ENCODE data around the gene ATP6V1F. TPM values are rescaled to one million over a fixed set of nuclear protein-coding genes. Genes with fewer than 3 reads are reported as not detected.

The ATP6V1F gene
- total RNA-seq, 1 donor from 2014 or later: 162 TPM

DNA sequence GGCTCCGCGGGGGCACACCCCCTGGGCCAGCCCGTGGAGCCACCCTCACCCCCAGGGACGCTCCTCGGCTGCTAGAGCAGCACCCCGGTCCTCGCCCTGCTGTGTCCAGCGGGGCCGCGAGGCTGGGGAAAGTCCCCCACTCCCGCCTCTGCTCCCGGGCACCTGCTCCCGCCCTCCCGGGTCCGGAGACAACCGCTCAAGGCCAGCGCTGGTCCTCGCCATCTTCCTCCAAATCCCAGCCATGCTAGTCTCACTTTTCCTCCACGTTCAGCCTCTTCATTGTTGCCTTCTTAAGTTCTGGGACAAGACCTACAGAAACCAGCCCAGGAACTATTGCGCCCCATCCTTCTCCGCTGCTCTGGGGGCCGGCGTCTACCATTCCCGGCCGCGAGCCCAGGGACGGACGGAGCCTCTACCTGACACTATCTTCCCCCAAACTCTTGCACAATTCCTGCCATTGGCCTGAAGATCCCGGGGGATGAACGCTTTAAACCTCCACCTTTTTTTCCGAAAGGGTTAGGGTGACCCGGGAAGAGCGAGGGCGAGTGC is 52.7 kb downstream of the ATP6V1F start:
- no peaks in the 10 kb centered on the region for H3K9me3 Mint-ChIP-seq (ENCODE audit: unreplicated experiment)
- DNase-seq (ENCODE audit: extremely low spot score, unreplicated experiment): no peak
- peaks cover 6% of the 10 kb centered on the region for H3K4me1 Mint-ChIP-seq (ENCODE audit: unreplicated experiment)
- H3K27me3 Mint-ChIP-seq (ENCODE audit: unreplicated experiment): peaks cover 45% of the 10 kb centered on the region
- H3K36me3 Mint-ChIP-seq (ENCODE audit: unreplicated experiment): no peaks in the 10 kb centered on the region
- TF ChIP-seq, protein P1, sequence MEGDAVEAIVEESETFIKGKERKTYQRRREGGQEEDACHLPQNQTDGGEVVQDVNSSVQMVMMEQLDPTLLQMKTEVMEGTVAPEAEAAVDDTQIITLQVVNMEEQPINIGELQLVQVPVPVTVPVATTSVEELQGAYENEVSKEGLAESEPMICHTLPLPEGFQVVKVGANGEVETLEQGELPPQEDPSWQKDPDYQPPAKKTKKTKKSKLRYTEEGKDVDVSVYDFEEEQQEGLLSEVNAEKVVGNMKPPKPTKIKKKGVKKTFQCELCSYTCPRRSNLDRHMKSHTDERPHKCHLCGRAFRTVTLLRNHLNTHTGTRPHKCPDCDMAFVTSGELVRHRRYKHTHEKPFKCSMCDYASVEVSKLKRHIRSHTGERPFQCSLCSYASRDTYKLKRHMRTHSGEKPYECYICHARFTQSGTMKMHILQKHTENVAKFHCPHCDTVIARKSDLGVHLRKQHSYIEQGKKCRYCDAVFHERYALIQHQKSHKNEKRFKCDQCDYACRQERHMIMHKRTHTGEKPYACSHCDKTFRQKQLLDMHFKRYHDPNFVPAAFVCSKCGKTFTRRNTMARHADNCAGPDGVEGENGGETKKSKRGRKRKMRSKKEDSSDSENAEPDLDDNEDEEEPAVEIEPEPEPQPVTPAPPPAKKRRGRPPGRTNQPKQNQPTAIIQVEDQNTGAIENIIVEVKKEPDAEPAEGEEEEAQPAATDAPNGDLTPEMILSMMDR (IDR thresholded peaks at IDR 0.05): no peak
- H3K27ac Mint-ChIP-seq (ENCODE audit: unreplicated experiment): no peak overlapping the region
- H3K4me3 Mint-ChIP-seq (ENCODE audit: unreplicated experiment): no peak overlapping the region

Other genes starting within 250 kb of the ATP6V1F start
- gene GARIN1A, start 190.6 kb upstream of the ATP6V1F start, total RNA-seq: 3.9 TPM in 2 replicates
- 516 and 530 TPM in 2 replicates for gene CALU, start 123.5 kb upstream of the ATP6V1F start, total RNA-seq
- gene OPN1SW, start 87.1 kb upstream of the ATP6V1F start, total RNA-seq: not detected in 2 replicates
- 10.8 and 13.3 TPM in 2 replicates for gene CCDC136, start 70.9 kb upstream of the ATP6V1F start, total RNA-seq
- gene FLNC, start 32.5 kb upstream of the ATP6V1F start, total RNA-seq: 26.9 and 28.6 TPM in 2 replicates
- 0.55 and 0.70 TPM in 2 replicates for gene KCP, start 47.9 kb downstream of the ATP6V1F start, total RNA-seq
- gene IRF5, start 75.1 kb downstream of the ATP6V1F start, total RNA-seq: 0.24 TPM in 1 of 2 replicates, not detected in the other
- 46.0 and 46.2 TPM in 2 replicates for gene TNPO3, start 192.3 kb downstream of the ATP6V1F start, total RNA-seq